Ovary (tissue), 3 donors: ENCODE results near the gene TMEM72.

Experiments used
- POLR2A ChIP-seq: fragments of 450-650 bp; IDR thresholded peaks from one replicate; pipeline ENCODE4 v1.6.1; 2017; ENCODE audit warnings: antibody characterized with exemption, mild to moderate bottlenecking, moderate library complexity
- TF ChIP-seq, protein P1 (sequence below), 3 donors: fragments of 450-650 bp in 2 of 3; fragments of 200-600 bp in 1 of 3; IDR thresholded peaks; one replicate each; pipeline versions ENCODE4 v1.5.1 to v1.8.0; 2016 to 2022; ENCODE audit warnings: antibody characterized with exemption in 3 of 3, mild to moderate bottlenecking in 1 of 3
- donor health status: DM: no; HTN: no; CAD: no.

- TF ChIP-seq, protein P1, sequence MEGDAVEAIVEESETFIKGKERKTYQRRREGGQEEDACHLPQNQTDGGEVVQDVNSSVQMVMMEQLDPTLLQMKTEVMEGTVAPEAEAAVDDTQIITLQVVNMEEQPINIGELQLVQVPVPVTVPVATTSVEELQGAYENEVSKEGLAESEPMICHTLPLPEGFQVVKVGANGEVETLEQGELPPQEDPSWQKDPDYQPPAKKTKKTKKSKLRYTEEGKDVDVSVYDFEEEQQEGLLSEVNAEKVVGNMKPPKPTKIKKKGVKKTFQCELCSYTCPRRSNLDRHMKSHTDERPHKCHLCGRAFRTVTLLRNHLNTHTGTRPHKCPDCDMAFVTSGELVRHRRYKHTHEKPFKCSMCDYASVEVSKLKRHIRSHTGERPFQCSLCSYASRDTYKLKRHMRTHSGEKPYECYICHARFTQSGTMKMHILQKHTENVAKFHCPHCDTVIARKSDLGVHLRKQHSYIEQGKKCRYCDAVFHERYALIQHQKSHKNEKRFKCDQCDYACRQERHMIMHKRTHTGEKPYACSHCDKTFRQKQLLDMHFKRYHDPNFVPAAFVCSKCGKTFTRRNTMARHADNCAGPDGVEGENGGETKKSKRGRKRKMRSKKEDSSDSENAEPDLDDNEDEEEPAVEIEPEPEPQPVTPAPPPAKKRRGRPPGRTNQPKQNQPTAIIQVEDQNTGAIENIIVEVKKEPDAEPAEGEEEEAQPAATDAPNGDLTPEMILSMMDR (IDR thresholded peaks at IDR 0.05) = no peak
- no peak for TF ChIP-seq POLR2A
Measured at GRCh38 chr10:44986179-44986578, 75.0 kb downstream of the TMEM72 start.
